DMS53 (cell line): ENCODE measurements around the gene RIOK2.

Experiments
- DNase-seq: peaks from one replicate; lab custom pipeline; 2025; lab: John Stamatoyannopoulos, UW

The RIOK2 gene

GRCh38 chr5:97167435-97167834, 15.6 kb downstream of the RIOK2 start:
- DNase-seq: no peak

- DNase-seq: peak; percentile 48
Measured at GRCh38 chr5:97165726-97166125, 17.3 kb downstream of the RIOK2 start.

- DNase-seq: no peak
Measured at GRCh38 chr5:97164846-97165245, 18.2 kb downstream of the RIOK2 start.

- DNase-seq: no peak
Measured at GRCh38 chr5:97163790-97164285, 19.2 kb downstream of the RIOK2 start.

GRCh38 chr5:97163360-97163764, 19.7 kb downstream of the RIOK2 start:
- peak; percentile 31 for DNase-seq

- DNase-seq: peak; percentile 86
Measured at GRCh38 chr5:97162045-97162444, 21.0 kb downstream of the RIOK2 start.

GRCh38 chr5:97157689-97158088, 25.4 kb downstream of the RIOK2 start:
- DNase-seq: no peak

GRCh38 chr5:97151370-97151769, 31.7 kb downstream of the RIOK2 start:
- DNase-seq: no peak

GRCh38 chr5:97150401-97150800, 32.6 kb downstream of the RIOK2 start:
- no peak for DNase-seq

GRCh38 chr5:97149709-97150108, 33.3 kb downstream of the RIOK2 start:
- no peak for DNase-seq

GRCh38 chr5:97148288-97148687, 34.8 kb downstream of the RIOK2 start:
- DNase-seq: no peak

GRCh38 chr5:97143704-97144103, 39.3 kb downstream of the RIOK2 start:
- no peak for DNase-seq

- DNase-seq: peak; percentile 67
Measured at GRCh38 chr5:97142521-97143254, 40.4 kb downstream of the RIOK2 start, which contains the start of gene LIX1. Gene LIX1, minus strand, starts transcription at chr5:97142611. Its CDS starts 35 bp downstream, at chr5:97142576.

- DNase-seq: no peak
Measured at GRCh38 chr5:97141539-97141938, 41.5 kb downstream of the RIOK2 start.

GRCh38 chr5:97141031-97141430, 42.0 kb downstream of the RIOK2 start:
- no peak for DNase-seq

- peak; percentile 2 for DNase-seq
Measured at GRCh38 chr5:97140250-97140649, 42.8 kb downstream of the RIOK2 start.

GRCh38 chr5:97136475-97136874, 46.6 kb downstream of the RIOK2 start:
- DNase-seq: no peak

GRCh38 chr5:97135868-97136267, 47.2 kb downstream of the RIOK2 start:
- DNase-seq: no peak

- DNase-seq: no peak
Measured at GRCh38 chr5:97134634-97135033, 48.4 kb downstream of the RIOK2 start.

- no peak for DNase-seq
Measured at GRCh38 chr5:97133101-97133500, 49.9 kb downstream of the RIOK2 start.

GRCh38 chr5:97131921-97132320, 51.1 kb downstream of the RIOK2 start:
- DNase-seq: no peak

GRCh38 chr5:97131139-97131710, 51.8 kb downstream of the RIOK2 start:
- DNase-seq: no peak

- DNase-seq: no peak
Measured at GRCh38 chr5:97127727-97128126, 55.3 kb downstream of the RIOK2 start.
